Renal pelvis (tissue), 4 donors: Measurements from ENCODE around the gene TRMT112. TPM values are rescaled to one million over a fixed set of nuclear protein-coding genes. Genes with fewer than 3 reads are reported as not detected.

Experiments
- DNase-seq: peaks from one replicate; pipeline ENCODE4 v3.0.0-alpha.2; 2013
- polyA plus RNA-seq, 3 donors: library from polyadenylated mRNA; unstranded; fragments of 120-200 nt; gene quantifications; one replicate each; pipeline ENCODE4 v1.2.1, GENCODE V29; 2013; ENCODE audit not compliant: insufficient read length in 3 of 3

Gene TRMT112
- polyA plus RNA-seq, 3 donors, result 242 to 262 (median 252) TPM

GRCh38 chr11:64299847-64300648, 17.3 kb downstream of the TRMT112 start, which contains the start of gene CATSPERZ:
CATSPERZ (plus strand) TSS chr11:64300358; CDS start chr11:64300411, 53 bp downstream.
- no peak for DNase-seq

- DNase-seq, result no peak
Measured at GRCh38 chr11:64298966-64299846, 18.2 kb downstream of the TRMT112 start.

GRCh38 chr11:64297699-64298358, 19.5 kb downstream of the TRMT112 start:
- no peak for DNase-seq

- no peak for DNase-seq
Measured at GRCh38 chr11:64296830-64297698, 20.3 kb downstream of the TRMT112 start.

GRCh38 chr11:64296236-64296635, 21.1 kb downstream of the TRMT112 start:
- no peak for DNase-seq

- DNase-seq, result no peak
Measured at GRCh38 chr11:64295760-64296159, 21.6 kb downstream of the TRMT112 start.

- DNase-seq, result no peak
Measured at GRCh38 chr11:64294774-64295173, 22.6 kb downstream of the TRMT112 start.

- DNase-seq, result no peak
Measured at GRCh38 chr11:64292460-64293254, 24.7 kb downstream of the TRMT112 start.

GRCh38 chr11:64291752-64292459, 25.5 kb downstream of the TRMT112 start:
- DNase-seq, result no peak

- no peak for DNase-seq
Measured at GRCh38 chr11:64291262-64291751, 26.1 kb downstream of the TRMT112 start, which contains the start of gene KCNK4. KCNK4 (plus strand) TSS chr11:64291302; CDS start chr11:64293019, 1,717 bp downstream.

GRCh38 chr11:64290352-64291261, 26.8 kb downstream of the TRMT112 start:
- DNase-seq, result no peak

- no peak for DNase-seq
Measured at GRCh38 chr11:64289002-64289564, 28.3 kb downstream of the TRMT112 start.

GRCh38 chr11:64288353-64288750, 29.0 kb downstream of the TRMT112 start:
- DNase-seq, result no peak

GRCh38 chr11:64287676-64288352, 29.5 kb downstream of the TRMT112 start:
- no peak for DNase-seq

- no peak for DNase-seq
Measured at GRCh38 chr11:64286801-64287159, 30.6 kb downstream of the TRMT112 start.

- no peak for DNase-seq
Measured at GRCh38 chr11:64285885-64286800, 31.2 kb downstream of the TRMT112 start.
